ENCODE results near the gene CHKA. TPM values are rescaled to one million over a fixed set of nuclear protein-coding genes. Genes with fewer than 3 reads are reported as not detected.

CHKA gene
- total and polyA plus RNA-seq, 8 donors: 17.4 to 110 (median 31.6) TPM

DNA sequence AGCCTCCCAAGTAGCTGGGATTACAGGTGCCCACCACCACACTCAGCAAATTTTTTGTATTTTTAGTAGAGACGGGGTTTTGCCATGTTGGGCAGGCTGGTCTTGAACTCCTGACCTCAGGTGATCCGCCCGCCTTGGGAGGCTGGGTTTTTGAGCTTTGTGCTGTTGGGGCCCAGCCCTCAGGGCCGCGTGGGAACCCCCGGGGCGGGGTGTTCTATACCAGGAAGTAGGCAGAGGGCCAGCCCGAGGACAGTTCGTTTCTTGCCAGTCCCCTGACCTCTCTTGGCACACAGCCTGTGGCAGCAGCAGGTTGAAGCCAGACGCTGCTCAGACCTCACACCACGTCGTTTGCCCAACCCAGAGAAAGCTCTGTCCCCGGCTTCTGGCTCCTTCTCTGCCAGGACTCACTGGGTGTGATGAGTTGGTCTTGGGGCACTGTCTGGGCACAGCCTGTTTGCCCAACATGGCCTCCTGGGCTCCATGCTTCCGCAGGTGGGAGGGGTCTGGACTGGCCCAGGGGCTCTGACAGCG, 24.9 kb upstream of the CHKA start:
- Histone ChIP-seq H3K27me3 (no peaks in the 10 kb centered on the region), H3K4me1 (peaks cover 44 to 62% (median 52%) of the 10 kb centered on the region in 3 donors), H3K27ac (peak overlapping the region; percentile 84 to 94 (median 89)), H3K36me3 (no peaks in the 10 kb centered on the region), H3K4me3 (no peak overlapping the region), H3K9me3 (no peaks in the 10 kb centered on the region)
- WGBS, 2 donors: 6 to 9% methylated on average over 15 of the region's 15 CpGs
- no peak for FAIRE-seq
- ATAC-seq: peak; percentile 70 to 85 (median 76)
- TF ChIP-seq, protein P1, sequence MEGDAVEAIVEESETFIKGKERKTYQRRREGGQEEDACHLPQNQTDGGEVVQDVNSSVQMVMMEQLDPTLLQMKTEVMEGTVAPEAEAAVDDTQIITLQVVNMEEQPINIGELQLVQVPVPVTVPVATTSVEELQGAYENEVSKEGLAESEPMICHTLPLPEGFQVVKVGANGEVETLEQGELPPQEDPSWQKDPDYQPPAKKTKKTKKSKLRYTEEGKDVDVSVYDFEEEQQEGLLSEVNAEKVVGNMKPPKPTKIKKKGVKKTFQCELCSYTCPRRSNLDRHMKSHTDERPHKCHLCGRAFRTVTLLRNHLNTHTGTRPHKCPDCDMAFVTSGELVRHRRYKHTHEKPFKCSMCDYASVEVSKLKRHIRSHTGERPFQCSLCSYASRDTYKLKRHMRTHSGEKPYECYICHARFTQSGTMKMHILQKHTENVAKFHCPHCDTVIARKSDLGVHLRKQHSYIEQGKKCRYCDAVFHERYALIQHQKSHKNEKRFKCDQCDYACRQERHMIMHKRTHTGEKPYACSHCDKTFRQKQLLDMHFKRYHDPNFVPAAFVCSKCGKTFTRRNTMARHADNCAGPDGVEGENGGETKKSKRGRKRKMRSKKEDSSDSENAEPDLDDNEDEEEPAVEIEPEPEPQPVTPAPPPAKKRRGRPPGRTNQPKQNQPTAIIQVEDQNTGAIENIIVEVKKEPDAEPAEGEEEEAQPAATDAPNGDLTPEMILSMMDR (IDR thresholded peaks at IDR 0.05): no peak
- intact Hi-C loops (cut with DNase I): no loop called here
- DNase-seq: peak; percentile 91 to 99 (median 98)

DNA sequence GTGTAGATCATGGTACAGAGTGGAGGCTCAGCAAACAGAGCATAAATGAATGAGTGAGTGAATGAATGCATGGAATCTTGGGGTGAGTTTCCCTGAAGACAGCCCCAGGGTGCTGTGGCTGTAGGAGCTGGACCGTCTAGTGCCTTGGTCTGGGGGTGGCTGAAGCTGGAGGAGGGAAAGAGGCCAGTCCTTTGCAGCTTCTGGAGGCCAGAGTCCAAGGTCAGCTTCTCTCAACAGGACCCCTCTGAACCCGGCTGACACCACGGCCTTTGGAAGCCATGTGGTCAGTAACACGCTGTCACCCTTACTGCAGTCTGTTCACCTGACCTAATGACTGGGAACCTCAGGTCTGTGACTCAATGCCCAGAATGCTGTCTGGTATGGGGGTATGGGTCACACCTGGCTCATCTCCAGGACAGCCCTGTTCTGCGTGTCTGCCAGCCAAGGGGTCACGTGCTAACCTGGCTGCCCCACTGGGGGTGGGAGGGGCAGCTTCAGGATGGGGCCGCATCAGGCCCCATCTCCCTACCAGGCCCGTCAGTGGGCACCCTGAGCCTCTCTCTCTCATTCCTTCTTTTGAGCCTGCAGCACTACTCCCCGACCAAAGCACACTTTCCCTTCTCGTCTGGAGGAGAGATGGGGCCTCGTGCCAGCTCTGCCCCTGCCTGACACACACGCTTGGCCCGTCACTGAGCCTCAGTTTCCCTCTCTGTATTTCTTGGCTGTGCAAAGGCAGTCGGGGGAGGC, 24.1 kb upstream of the CHKA start:
- no peak for FAIRE-seq
- H3K27me3 ChIP-seq: no peaks in the 10 kb centered on the region
- no peaks in the 10 kb centered on the region for H3K36me3 ChIP-seq
- intact Hi-C loops (cut with DNase I): no loop called here
- TF ChIP-seq, protein P1 (IDR thresholded peaks at IDR 0.05): no peak
- H3K27ac ChIP-seq: peak overlapping the region; percentile 84 to 94 (median 89)
- peak; percentile 73 to 85 (median 78) for DNase-seq
- H3K4me1 ChIP-seq: peaks cover 52 to 62% (median 56%) of the 10 kb centered on the region in 3 donors
- H3K9me3 ChIP-seq: no peaks in the 10 kb centered on the region
- ATAC-seq: peak; percentile 4 to 20 (median 14)
- H3K4me3 ChIP-seq: no peak overlapping the region
- WGBS, 2 donors: 21 to 30% methylated on average over 11 to 14 of the region's 14 CpGs

GRCh38 chr11:68143310-68143689, 22.1 kb upstream of the CHKA start:
- peaks cover 57 to 61% (median 58%) of the 10 kb centered on the region in 3 donors for H3K4me1 ChIP-seq
- H3K9me3 ChIP-seq: no peaks in the 10 kb centered on the region
- intact Hi-C loops (cut with DNase I): no loop called here
- H3K27me3 ChIP-seq: no peaks in the 10 kb centered on the region
- TF ChIP-seq, protein P1 (IDR thresholded peaks at IDR 0.05): no peak
- H3K36me3 ChIP-seq: no peaks in the 10 kb centered on the region
- no peak overlapping the region for H3K4me3 ChIP-seq
- FAIRE-seq (no peak), DNase-seq (no peak), ATAC-seq (no peak)
- WGBS, 2 donors: 74 to 75% methylated on average over 4 of the region's 4 CpGs
- peak overlapping the region; percentile 74 to 90 (median 84) for H3K27ac ChIP-seq

DNA sequence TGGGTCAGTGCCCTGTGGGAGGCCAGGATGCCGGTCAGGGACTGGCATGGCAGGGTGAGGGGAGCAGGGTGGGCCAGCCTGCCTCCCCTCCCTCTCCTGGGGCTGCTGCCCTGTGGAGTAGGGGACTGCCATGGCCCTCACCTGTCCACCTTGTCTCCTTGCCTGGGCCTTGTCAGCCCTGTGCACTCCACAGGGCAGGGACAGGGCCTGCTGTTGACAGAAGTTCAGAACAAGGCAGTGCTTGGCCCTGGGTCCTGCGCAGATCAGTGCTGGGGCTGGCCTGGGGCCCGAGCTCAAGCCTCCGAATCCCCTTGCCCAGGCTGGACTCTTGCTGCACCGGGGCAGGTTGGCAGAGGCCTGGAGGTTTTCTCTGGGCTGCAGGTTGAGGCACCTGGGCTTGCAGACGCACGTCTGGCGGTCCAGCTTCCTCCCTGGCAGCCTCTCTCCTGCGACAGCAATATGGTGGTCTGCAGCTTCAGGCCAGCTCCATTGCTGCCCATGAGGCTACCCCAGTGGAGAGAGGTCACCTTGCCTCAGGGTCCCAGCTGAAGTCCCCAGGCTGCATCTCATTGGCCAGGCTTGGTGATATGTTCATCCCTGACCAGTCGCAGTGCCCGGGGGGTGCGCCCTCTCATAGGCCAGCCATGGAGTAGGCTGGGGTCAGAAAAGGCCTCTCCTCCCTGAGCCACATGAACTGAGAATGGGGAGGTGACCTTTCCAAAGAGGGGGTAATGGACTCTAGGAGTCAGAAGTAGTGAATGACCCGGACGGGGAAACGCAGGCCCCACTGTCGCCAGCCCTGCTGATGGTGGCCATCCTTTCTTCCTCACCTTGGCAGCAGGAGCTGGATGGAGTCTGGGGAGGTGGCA, 21.5 kb upstream of the CHKA start:
- peaks cover 57 to 66% (median 64%) of the 10 kb centered on the region in 3 donors for H3K4me1 ChIP-seq
- no peaks in the 10 kb centered on the region for H3K9me3 ChIP-seq
- 69% methylated on average over 16 of the region's 16 CpGs for WGBS, 2 donors
- FAIRE-seq (no peak), DNase-seq (peak in 4 of 6 donors; percentile 26 to 73 (median 54)), ATAC-seq (peak in 1 of 4 donors; percentile 5)
- no peaks in the 10 kb centered on the region for H3K27me3 ChIP-seq
- H3K4me3 ChIP-seq: no peak overlapping the region
- no peaks in the 10 kb centered on the region for H3K36me3 ChIP-seq
- H3K27ac ChIP-seq: peak overlapping the region; percentile 74 to 90 (median 84)
- intact Hi-C loops (cut with DNase I): no loop called here
- TF ChIP-seq, protein P1 (IDR thresholded peaks at IDR 0.05): no peak
